Stromal cell of bone marrow (primary cell): ENCODE results near the gene FBXO24.

Experiments
- DNase-seq: peaks from one replicate; pipeline ENCODE4 v3.0.0-alpha.2; 2012; ENCODE audit warnings: low read depth

The FBXO24 gene

GRCh38 chr7:100590077-100590737 is 4.1 kb downstream of the FBXO24 start:
- DNase-seq = no peak

GRCh38 chr7:100591596-100591995 is 5.5 kb downstream of the FBXO24 start:
- no peak for DNase-seq

GRCh38 chr7:100595188-100595587 is 9.1 kb downstream of the FBXO24 start:
- no peak for DNase-seq

GRCh38 chr7:100598425-100598824 is 12.3 kb downstream of the FBXO24 start:
- peak; percentile 57 for DNase-seq

GRCh38 chr7:100599911-100600729 is 14.0 kb downstream of the FBXO24 start:
- DNase-seq = no peak

- no peak for DNase-seq
These were observed 14.6 kb downstream of the FBXO24 start for GRCh38 chr7:100600730-100601038.

GRCh38 chr7:100602889-100603725 is 17.0 kb downstream of the FBXO24 start:
- DNase-seq = peak; percentile 74

DNA sequence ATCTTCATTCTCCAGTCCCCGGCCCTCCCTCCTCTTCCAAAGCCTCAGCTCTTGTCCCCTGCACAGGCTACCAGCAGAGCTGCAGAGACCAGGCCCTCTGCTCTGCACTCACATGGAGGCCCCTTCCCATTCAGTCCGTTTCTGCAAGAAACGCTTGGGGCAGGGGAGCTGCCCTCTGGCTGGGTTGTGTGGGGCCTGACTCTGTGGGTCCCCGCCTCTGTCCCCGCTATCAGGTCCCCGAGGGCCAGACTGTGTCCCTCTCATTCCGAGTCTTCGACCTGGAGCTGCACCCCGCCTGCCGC is 17.5 kb downstream of the FBXO24 start:
- DNase-seq = no peak

- DNase-seq = no peak
These were observed 18.2 kb downstream of the FBXO24 start for GRCh38 chr7:100604028-100604975.

GRCh38 chr7:100604976-100605911 is 19.1 kb downstream of the FBXO24 start:
- DNase-seq = no peak

DNA sequence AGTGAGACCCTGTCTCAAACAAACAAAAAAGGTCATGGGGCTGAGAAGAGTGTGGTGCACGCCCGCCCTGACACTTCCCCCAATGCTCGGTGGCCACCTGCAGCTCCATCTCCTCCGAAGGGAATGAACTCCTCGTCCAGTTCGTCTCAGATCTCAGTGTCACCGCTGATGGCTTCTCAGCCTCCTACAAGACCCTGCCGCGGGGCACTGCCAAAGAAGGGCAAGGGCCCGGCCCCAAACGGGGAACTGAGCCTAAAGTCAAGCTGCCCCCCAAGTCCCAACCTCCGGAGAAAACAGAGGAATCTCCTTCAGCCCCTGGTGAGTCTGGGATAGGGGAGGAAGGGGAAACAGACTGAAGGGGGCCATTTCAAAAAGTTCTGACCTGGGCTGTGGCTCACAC is 20.2 kb downstream of the FBXO24 start:
- no peak for DNase-seq

DNA sequence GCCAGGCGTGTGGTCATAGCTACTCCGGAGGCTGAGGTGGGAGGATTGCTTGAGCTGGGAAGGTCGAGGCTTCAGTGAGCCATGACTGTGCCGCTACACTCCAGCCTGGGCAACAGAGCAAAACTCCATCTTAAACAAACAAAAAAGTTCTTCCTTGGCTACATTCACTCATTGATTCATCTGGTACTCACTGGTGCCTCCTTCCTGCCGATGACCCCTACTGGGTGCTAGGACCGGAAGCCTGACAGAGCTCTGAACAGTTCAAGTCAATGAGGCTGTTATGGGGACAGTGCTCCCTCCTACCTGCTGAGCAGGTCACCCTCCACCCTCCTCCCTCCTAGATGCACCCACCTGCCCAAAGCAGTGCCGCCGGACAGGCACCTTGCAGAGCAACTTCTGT is 21.0 kb downstream of the FBXO24 start:
- no peak for DNase-seq

- DNase-seq = no peak
These were observed 23.8 kb downstream of the FBXO24 start for GRCh38 chr7:100609958-100610357.

- DNase-seq = peak; percentile 99
These were observed 26.0 kb downstream of the FBXO24 start, which contains the start of gene MOSPD3 for GRCh38 chr7:100611983-100612729. Gene MOSPD3 (plus strand): TSS chr7:100612540. CDS start chr7:100612792, 252 bp downstream.

- no peak for DNase-seq
These were observed 26.7 kb downstream of the FBXO24 start for GRCh38 chr7:100612730-100613390.

GRCh38 chr7:100613412-100614175 is 27.5 kb downstream of the FBXO24 start:
- no peak for DNase-seq

DNA sequence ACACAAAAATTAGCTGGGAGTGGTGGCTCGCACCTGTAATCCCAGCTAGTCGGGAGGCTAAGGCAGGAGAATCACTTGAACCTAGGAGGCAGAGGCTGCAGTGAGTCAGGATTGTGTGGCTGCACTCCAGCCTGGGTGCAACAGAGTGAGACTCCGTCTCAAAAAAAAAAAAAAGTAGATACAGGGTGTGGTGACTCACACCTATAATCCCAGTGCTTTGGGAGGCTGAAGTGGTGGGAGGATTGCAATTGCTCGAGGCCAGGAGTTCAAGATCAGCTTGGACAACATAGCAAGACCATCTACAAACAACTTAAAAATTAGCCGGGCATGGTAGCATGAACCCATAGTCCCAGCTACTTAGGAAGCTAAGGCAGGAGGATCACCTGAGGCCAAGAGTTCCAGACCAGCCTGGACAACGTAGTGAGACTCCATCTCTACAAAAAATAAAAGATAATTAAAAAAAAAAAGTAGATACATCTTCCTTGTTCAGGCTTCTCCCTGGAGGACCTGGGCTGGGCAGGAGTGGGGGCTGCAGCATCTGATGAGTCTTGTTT is 28.3 kb downstream of the FBXO24 start:
- no peak for DNase-seq

DNA sequence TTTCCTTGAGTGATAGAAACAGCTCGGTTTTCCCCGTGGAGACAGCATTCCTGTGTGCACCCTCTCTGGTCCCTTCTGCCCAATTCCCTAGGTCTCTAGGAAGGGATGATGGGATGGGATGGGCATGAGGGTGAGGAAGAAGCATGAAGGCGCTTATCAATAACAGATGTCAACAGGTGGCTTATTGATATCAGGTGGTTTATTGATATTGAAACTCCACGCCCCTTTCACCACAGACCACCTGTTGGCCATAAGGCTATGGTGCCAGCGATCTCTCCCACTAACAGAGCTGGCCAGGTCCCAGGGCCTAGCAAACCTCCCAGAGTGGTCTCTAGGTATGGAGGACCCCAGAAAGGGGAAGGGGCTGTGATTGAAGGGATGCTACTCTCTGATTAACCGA is 34.1 kb downstream of the FBXO24 start:
- DNase-seq = no peak
